K562 (cell line): ENCODE results near the gene PEX19. TPM values are rescaled to one million over a fixed set of nuclear protein-coding genes. Genes with fewer than 3 reads are reported as not detected.

Experiments
- ARID2 ChIP-seq: fragments of 450-650 bp; IDR thresholded peaks from 2 replicates; pipeline ENCODE4 v1.6.1; 2017; ENCODE audit warnings: antibody characterized with exemption, mild to moderate bottlenecking
- GTF2E2 ChIP-seq: fragments of 200-800 bp; sonication (Bioruptor generic); IDR thresholded peaks from 2 replicates; pipeline ENCODE4 v1.6.1; 2016; ENCODE audit warnings: missing genetic modification characterization, missing compliant biosample characterization
- KHSRP ChIP-seq: fragments of 450-650 bp; IDR thresholded peaks from 2 replicates; pipeline ENCODE4 v1.6.1; 2017
- LARP7 ChIP-seq: fragments of 450-650 bp; IDR thresholded peaks from 2 replicates; pipeline ENCODE4 v1.6.1; 2016
- MYC ChIP-seq, 2 experiments: fragments of 250-450 bp in 1 of 2; sonication (Bioruptor Pico) in 1 of 2; IDR thresholded peaks; 2 replicates each; pipeline versions ENCODE4 v1.5.1 to v1.6.1; 2012 to 2021; ENCODE audit warnings: low read depth in 2 of 2, borderline replicate concordance in 1 of 2, improper control_type of control experiment in 1 of 2, low read length in 1 of 2, mild to moderate bottlenecking in 1 of 2, moderate library complexity in 1 of 2
- NFRKB ChIP-seq: fragments of 450-650 bp; IDR thresholded peaks from 2 replicates; pipeline ENCODE4 v1.6.1; 2016; ENCODE audit warnings: low read depth
- POLR3A ChIP-seq: IDR thresholded peaks from 2 replicates; pipeline ENCODE4 v1.6.1; 2011; ENCODE audit warnings: borderline replicate concordance, mild to moderate bottlenecking, moderate library complexity; ENCODE audit not compliant: insufficient read length, insufficient read depth; ENCODE audit errors: extremely low read depth
- PRPF4 ChIP-seq: fragments of 200-400 bp; formaldehyde crosslinking; IDR thresholded peaks from one replicate; pipeline ENCODE4 v1.6.1; 2017; ENCODE audit warnings: low read length, low read depth, mild to moderate bottlenecking; ENCODE audit not compliant: insufficient read depth, poor library complexity, severe bottlenecking
- SREBF2 ChIP-seq: sonication (generic); formaldehyde crosslinking; IDR thresholded peaks from 2 replicates; pipeline ENCODE4 v1.4.0; 2020; ENCODE audit warnings: mild to moderate bottlenecking, missing genetic modification reagents
- polyA plus RNA-seq, 8 experiments: library from polyadenylated mRNA; depleted of rRNA in 4 of 8; stranded (reverse) in 5 of 8; unstranded in 3 of 8; fragments of >200 nt; fragmentation: Nextera tagmentation in 2 of 8; fragmentation: Illumina TruSeq in 1 of 8; extraction: Ambion mirVana in 2 of 8; extraction: Trizol in 1 of 8; gene quantifications; 2 replicates each; pipeline versions ENCODE4 v1.2.1 to v1.2.3, GENCODE V29; 2011 to 2014; ENCODE audit warnings: inconsistent platforms in 1 of 8, missing spikeins in 1 of 8
- total RNA-seq, 7 experiments: library from RNA; depleted of rRNA in 6 of 7; stranded (reverse); fragments of >200 nt in 6 of 7; fragmentation: Illumina TruSeq in 2 of 7; extraction: Trizol in 2 of 7; gene quantifications; 2 replicates each; pipeline versions ENCODE4 v1.2.1 to v1.2.3, GENCODE V29; 2011 to 2021; ENCODE audit warnings: low replicate concordance in 1 of 7
- TF ChIP-seq, protein P1 (sequence below): fragments of 250-450 bp; sonication (Bioruptor Pico); IDR thresholded peaks from 2 replicates; pipeline ENCODE4 v1.8.0; 2022; ENCODE audit warnings: moderate library complexity, mild to moderate bottlenecking, inconsistent platforms
- TF ChIP-seq, protein P2 (sequence below): fragments of 200-400 bp; formaldehyde crosslinking; IDR thresholded peaks from 2 replicates; pipeline ENCODE4 v1.6.1; 2017; ENCODE audit warnings: mild to moderate bottlenecking, low read depth, low read length, moderate library complexity
- TF ChIP-seq, protein P3 (sequence below): fragments of 250-450 bp; sonication (Bioruptor Pico); IDR thresholded peaks from 2 replicates; pipeline ENCODE4 v1.9.0; 2021; ENCODE audit warnings: mild to moderate bottlenecking
- TF ChIP-seq, protein P4 (sequence below), 2 experiments: fragments of 450-650 bp; IDR thresholded peaks; 2 replicates each; pipeline ENCODE4 v1.6.1; 2018; ENCODE audit warnings: mild to moderate bottlenecking in 2 of 2, low read depth in 1 of 2; ENCODE audit not compliant: partially characterized antibody in 2 of 2
- TF ChIP-seq, protein P5 (sequence below): sonication (generic); formaldehyde crosslinking; IDR thresholded peaks from 2 replicates; pipeline ENCODE4 v1.5.0; 2020; ENCODE audit warnings: missing genetic modification reagents

The PEX19 gene
- total and polyA plus RNA-seq, 9 of the 15 experiments (the other 6 are each of a cell fraction or from before 2014, with no cell fraction given), result 32.5 to 103 (median 59.8) TPM

DNA sequence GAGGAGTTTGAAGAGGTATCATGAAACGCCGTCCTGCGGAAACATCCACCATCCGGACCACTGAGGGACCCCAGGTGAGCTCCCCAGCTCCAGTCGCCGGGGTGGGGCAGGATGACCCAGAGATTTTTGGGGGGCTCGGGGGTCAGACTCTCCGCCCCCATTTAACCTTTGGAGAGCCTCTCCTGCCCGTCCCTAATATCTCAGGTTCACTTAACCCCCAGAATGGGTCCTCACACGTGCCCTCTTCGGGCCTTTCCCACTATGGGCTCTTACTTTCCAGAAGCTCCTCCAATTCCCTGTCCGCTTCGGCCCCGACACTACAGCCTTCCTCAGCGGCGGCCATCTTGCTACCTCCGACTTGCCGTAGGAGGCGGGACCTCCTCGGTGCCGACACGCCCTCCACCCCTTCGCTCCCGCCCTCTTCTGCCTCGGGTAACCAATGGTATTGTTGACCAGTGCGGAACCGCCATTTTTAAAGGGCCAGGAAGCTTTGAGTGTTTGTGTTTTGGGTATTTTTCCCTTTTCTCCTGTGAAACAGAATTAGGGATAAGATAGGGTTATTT, at the start of gene PEX19 (continued):
- TF ChIP-seq, protein P1, sequence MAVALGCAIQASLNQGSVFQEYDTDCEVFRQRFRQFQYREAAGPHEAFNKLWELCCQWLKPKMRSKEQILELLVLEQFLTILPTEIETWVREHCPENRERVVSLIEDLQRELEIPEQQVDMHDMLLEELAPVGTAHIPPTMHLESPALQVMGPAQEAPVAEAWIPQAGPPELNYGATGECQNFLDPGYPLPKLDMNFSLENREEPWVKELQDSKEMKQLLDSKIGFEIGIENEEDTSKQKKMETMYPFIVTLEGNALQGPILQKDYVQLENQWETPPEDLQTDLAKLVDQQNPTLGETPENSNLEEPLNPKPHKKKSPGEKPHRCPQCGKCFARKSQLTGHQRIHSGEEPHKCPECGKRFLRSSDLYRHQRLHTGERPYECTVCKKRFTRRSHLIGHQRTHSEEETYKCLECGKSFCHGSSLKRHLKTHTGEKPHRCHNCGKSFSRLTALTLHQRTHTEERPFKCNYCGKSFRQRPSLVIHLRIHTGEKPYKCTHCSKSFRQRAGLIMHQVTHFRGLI, result no peak
- no peak for TF ChIP-seq SREBF2 (CRISPR knock-in tag)
- TF ChIP-seq ARID2, result no peak
- no peak for TF ChIP-seq PRPF4
- TF ChIP-seq, protein P2, sequence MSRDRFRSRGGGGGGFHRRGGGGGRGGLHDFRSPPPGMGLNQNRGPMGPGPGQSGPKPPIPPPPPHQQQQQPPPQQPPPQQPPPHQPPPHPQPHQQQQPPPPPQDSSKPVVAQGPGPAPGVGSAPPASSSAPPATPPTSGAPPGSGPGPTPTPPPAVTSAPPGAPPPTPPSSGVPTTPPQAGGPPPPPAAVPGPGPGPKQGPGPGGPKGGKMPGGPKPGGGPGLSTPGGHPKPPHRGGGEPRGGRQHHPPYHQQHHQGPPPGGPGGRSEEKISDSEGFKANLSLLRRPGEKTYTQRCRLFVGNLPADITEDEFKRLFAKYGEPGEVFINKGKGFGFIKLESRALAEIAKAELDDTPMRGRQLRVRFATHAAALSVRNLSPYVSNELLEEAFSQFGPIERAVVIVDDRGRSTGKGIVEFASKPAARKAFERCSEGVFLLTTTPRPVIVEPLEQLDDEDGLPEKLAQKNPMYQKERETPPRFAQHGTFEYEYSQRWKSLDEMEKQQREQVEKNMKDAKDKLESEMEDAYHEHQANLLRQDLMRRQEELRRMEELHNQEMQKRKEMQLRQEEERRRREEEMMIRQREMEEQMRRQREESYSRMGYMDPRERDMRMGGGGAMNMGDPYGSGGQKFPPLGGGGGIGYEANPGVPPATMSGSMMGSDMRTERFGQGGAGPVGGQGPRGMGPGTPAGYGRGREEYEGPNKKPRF, result no peak
- 0 out of 2 replicates have a peak, but pooled peaks have one; percentile 20 for TF ChIP-seq MYC (IDR thresholded peaks at IDR 0.05; ENCODE audit: low read depth, low read length)
- TF ChIP-seq MYC (CRISPR knock-in tag; IDR thresholded peaks at IDR 0.05; ENCODE audit: borderline replicate concordance, low read depth), result no peak
- no peak for TF ChIP-seq LARP7
- TF ChIP-seq, protein P3, sequence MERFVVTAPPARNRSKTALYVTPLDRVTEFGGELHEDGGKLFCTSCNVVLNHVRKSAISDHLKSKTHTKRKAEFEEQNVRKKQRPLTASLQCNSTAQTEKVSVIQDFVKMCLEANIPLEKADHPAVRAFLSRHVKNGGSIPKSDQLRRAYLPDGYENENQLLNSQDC (CRISPR knock-in tag), result no peak
- peak; percentile 90 for TF ChIP-seq NFRKB
- TF ChIP-seq KHSRP, result no peak
- no peak for TF ChIP-seq POLR3A
- TF ChIP-seq, protein P4, sequence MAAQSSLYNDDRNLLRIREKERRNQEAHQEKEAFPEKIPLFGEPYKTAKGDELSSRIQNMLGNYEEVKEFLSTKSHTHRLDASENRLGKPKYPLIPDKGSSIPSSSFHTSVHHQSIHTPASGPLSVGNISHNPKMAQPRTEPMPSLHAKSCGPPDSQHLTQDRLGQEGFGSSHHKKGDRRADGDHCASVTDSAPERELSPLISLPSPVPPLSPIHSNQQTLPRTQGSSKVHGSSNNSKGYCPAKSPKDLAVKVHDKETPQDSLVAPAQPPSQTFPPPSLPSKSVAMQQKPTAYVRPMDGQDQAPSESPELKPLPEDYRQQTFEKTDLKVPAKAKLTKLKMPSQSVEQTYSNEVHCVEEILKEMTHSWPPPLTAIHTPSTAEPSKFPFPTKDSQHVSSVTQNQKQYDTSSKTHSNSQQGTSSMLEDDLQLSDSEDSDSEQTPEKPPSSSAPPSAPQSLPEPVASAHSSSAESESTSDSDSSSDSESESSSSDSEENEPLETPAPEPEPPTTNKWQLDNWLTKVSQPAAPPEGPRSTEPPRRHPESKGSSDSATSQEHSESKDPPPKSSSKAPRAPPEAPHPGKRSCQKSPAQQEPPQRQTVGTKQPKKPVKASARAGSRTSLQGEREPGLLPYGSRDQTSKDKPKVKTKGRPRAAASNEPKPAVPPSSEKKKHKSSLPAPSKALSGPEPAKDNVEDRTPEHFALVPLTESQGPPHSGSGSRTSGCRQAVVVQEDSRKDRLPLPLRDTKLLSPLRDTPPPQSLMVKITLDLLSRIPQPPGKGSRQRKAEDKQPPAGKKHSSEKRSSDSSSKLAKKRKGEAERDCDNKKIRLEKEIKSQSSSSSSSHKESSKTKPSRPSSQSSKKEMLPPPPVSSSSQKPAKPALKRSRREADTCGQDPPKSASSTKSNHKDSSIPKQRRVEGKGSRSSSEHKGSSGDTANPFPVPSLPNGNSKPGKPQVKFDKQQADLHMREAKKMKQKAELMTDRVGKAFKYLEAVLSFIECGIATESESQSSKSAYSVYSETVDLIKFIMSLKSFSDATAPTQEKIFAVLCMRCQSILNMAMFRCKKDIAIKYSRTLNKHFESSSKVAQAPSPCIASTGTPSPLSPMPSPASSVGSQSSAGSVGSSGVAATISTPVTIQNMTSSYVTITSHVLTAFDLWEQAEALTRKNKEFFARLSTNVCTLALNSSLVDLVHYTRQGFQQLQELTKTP (IDR thresholded peaks at IDR 0.05; ENCODE audit: low read depth in 1 of 2, partially characterized antibody in 2 of 2), result no peak
- TF ChIP-seq, protein P5, sequence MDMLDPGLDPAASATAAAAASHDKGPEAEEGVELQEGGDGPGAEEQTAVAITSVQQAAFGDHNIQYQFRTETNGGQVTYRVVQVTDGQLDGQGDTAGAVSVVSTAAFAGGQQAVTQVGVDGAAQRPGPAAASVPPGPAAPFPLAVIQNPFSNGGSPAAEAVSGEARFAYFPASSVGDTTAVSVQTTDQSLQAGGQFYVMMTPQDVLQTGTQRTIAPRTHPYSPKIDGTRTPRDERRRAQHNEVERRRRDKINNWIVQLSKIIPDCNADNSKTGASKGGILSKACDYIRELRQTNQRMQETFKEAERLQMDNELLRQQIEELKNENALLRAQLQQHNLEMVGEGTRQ (CRISPR knock-in tag), result no peak
- TF ChIP-seq GTF2E2, result peak; percentile 80; the same call in 1 of the 2 replicates
